HL-60 (cell line): ENCODE measurements around the gene BRD8.

Experiments used
- DNase-seq, 2 experiments: peaks; one replicate each; pipeline ENCODE4 v3.0.0-alpha.2; 2010 to 2020; ENCODE audit warnings: low read depth in 1 of 2, low spot score in 1 of 2
- H3K27ac ChIP-seq: fragments of 250-450 bp; sonication (Bioruptor Pico); replicated peaks from 2 replicates; pipeline ENCODE4 v1.5.1; 2020; ENCODE audit warnings: mild to moderate bottlenecking, moderate library complexity
- H3K27me3 ChIP-seq: fragments of 250-450 bp; sonication (Bioruptor Pico); 2 replicates; pipeline ENCODE4 v1.5.1; 2021; ENCODE audit warnings: mild to moderate bottlenecking, moderate library complexity; ENCODE audit not compliant: insufficient read depth, poor library complexity, severe bottlenecking
- H3K4me3 ChIP-seq: replicated peaks from 2 replicates; pipeline ENCODE4 v1.5.1; 2011; ENCODE audit warnings: mild to moderate bottlenecking, control low read depth, low read length; ENCODE audit not compliant: insufficient read depth
- CTCF ChIP-seq: IDR thresholded peaks from one replicate; pipeline ENCODE4 v1.5.1; 2011; ENCODE audit warnings: low read length, control low read depth, inconsistent platforms; ENCODE audit not compliant: insufficient read depth
- GABPA ChIP-seq: IDR thresholded peaks from 2 replicates; pipeline ENCODE4 v1.6.1; 2012; ENCODE audit warnings: low read depth
- POLR2AphosphoS5 ChIP-seq: IDR thresholded peaks from 2 replicates; pipeline ENCODE4 v1.6.1; 2012; ENCODE audit warnings: low read depth
- SPI1 ChIP-seq: IDR thresholded peaks from 2 replicates; pipeline ENCODE4 v1.6.1; 2012; ENCODE audit warnings: low read depth, mild to moderate bottlenecking, borderline replicate concordance
- TF ChIP-seq, protein P1 (sequence below): IDR thresholded peaks from 2 replicates; pipeline ENCODE4 v1.6.1; 2012; ENCODE audit warnings: low read depth; ENCODE audit not compliant: insufficient replicate concordance

Gene BRD8

DNA sequence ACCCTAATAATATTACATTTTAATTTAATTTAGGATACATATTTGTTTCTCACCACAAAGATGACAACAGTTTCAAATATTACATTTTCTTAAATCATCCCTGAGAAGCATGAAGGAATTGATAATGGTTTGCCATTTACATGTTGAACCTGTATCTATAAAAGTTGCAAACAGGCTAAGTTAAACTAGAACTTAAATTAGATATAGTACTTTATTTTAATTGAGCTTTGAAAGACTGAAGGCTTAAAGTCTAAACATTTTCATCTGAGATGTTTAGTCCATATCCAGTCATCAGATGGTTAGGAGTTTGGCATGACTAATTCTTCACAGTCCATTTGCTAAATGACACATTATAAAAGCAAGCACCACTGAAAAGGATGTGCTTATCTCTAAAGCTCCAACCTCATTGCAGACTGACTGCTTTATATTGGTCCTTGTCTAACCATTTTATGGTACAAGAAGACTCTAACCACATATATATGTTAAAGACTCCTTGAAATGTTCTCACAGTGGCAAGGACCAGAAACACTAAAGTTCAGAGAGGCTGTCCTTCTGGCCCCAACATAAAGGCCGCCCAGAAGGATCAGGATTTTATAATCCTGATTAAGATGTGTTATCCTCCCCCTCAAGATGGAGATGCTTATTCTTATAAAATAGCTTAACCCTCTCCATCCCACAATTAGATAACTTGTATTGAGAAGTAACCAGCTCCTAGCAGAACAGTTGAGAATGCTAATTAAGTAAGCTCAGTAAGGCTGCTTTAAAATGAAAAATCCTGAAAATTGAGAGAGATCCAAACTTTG lies 68.8 kb downstream of the BRD8 start:
- no peaks in the 10 kb centered on the region for H3K27me3 ChIP-seq
- TF ChIP-seq, protein P1, sequence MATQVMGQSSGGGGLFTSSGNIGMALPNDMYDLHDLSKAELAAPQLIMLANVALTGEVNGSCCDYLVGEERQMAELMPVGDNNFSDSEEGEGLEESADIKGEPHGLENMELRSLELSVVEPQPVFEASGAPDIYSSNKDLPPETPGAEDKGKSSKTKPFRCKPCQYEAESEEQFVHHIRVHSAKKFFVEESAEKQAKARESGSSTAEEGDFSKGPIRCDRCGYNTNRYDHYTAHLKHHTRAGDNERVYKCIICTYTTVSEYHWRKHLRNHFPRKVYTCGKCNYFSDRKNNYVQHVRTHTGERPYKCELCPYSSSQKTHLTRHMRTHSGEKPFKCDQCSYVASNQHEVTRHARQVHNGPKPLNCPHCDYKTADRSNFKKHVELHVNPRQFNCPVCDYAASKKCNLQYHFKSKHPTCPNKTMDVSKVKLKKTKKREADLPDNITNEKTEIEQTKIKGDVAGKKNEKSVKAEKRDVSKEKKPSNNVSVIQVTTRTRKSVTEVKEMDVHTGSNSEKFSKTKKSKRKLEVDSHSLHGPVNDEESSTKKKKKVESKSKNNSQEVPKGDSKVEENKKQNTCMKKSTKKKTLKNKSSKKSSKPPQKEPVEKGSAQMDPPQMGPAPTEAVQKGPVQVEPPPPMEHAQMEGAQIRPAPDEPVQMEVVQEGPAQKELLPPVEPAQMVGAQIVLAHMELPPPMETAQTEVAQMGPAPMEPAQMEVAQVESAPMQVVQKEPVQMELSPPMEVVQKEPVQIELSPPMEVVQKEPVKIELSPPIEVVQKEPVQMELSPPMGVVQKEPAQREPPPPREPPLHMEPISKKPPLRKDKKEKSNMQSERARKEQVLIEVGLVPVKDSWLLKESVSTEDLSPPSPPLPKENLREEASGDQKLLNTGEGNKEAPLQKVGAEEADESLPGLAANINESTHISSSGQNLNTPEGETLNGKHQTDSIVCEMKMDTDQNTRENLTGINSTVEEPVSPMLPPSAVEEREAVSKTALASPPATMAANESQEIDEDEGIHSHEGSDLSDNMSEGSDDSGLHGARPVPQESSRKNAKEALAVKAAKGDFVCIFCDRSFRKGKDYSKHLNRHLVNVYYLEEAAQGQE, result no peak
- TF ChIP-seq SPI1 (no peak), GABPA (no peak)
- H3K4me3 ChIP-seq, result no peak overlapping the region
- no peak overlapping the region for H3K27ac ChIP-seq
- DNase-seq, result no peak

- TF ChIP-seq GABPA, result no peak
- TF ChIP-seq POLR2AphosphoS5, result no peak
- TF ChIP-seq SPI1, result no peak
- TF ChIP-seq CTCF, result no peak
- TF ChIP-seq, protein P1, result no peak
- H3K27ac ChIP-seq, result no peak overlapping the region
- H3K4me3 ChIP-seq, result no peak overlapping the region
- H3K27me3 ChIP-seq, result no peaks in the 10 kb centered on the region
- no peak for DNase-seq
Observed at GRCh38 chr5:138107213-138107612, 71.2 kb downstream of the BRD8 start.

GRCh38 chr5:138105709-138106108 lies 72.7 kb downstream of the BRD8 start:
- Histone ChIP-seq H3K4me3 (no peak overlapping the region), H3K27me3 (no peaks in the 10 kb centered on the region), H3K27ac (no peak overlapping the region)
- TF ChIP-seq SPI1, result no peak
- TF ChIP-seq POLR2AphosphoS5, result no peak
- TF ChIP-seq, protein P1, result no peak
- TF ChIP-seq GABPA, result no peak
- TF ChIP-seq CTCF, result no peak
- no peak for DNase-seq
